WI38 (cell line): ENCODE data around the gene SFI1.
"Not testable (repeated sequence)": the region's sequence is repeated elsewhere in the genome, so short reads cannot be mapped to it uniquely, and the experiment has no call there.

Experiments
- H3K4me3 ChIP-seq: 2 replicates; pipeline ENCODE4 v1.5.1; 2011; ENCODE audit warnings: low read depth, mild to moderate bottlenecking, control low read depth, low read length
- TF ChIP-seq, protein P1 (sequence below): IDR thresholded peaks from 2 replicates; pipeline ENCODE4 v1.5.1; 2012; ENCODE audit warnings: low read depth, mild to moderate bottlenecking, control low read depth, low read length

Gene SFI1

DNA sequence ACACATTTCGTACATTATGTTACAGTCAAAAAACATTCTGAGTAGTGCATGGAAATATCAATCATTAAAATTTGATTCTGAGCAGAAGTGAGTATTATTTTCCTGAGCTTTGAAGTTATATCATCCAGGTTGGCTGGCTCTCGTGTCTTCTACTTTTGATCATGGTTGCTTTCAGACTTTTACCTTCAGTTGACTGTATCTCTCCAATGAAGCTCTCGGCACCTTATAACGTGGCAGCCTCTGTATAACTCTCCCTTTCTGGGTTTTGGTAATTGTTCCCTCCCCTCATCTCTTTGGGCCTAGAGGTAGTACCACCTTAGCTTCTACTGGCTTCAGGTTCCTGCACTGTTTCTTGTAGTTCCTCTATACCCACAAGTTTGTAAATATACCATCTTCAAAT, 12.2 kb downstream of the SFI1 start:
- TF ChIP-seq, protein P1, sequence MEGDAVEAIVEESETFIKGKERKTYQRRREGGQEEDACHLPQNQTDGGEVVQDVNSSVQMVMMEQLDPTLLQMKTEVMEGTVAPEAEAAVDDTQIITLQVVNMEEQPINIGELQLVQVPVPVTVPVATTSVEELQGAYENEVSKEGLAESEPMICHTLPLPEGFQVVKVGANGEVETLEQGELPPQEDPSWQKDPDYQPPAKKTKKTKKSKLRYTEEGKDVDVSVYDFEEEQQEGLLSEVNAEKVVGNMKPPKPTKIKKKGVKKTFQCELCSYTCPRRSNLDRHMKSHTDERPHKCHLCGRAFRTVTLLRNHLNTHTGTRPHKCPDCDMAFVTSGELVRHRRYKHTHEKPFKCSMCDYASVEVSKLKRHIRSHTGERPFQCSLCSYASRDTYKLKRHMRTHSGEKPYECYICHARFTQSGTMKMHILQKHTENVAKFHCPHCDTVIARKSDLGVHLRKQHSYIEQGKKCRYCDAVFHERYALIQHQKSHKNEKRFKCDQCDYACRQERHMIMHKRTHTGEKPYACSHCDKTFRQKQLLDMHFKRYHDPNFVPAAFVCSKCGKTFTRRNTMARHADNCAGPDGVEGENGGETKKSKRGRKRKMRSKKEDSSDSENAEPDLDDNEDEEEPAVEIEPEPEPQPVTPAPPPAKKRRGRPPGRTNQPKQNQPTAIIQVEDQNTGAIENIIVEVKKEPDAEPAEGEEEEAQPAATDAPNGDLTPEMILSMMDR = no peak

DNA sequence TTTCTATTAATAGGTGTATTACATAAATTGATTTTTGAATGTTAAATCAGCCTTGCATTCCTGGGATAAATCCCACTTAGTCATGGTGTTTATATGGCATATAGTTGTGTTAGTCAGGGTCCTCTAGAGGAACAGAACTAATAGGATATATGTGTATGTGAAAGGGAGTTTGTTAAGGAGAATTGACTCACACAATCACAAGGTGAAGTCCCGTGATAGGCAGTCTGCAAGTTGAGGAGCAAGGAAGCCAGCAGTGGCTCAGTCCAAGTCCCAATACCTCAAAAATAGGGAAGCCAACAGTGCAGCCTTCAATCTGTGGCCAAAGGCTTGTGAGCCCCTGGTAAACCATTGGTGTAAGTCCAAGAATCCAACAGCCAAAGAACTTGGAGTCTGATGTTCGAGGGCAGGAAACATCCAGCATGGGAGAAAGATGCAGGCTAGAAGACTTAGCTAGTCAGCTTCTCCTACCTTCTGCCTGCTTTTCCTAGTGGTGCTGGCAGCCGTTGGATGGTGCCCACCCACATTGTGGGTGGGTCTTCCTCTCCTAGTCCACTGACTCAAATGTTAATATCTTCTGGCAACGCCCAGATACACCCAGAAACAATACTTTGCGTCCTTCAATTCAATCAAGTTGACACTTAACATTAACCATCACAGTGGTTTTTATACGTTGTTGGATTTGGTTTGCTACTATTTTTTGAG, 12.9 kb downstream of the SFI1 start:
- no peak overlapping the region for H3K4me3 ChIP-seq
- TF ChIP-seq, protein P1 = no peak

More for the DNA sequence above, 12.2 kb downstream of the SFI1 start:
- H3K4me3 ChIP-seq = no peak overlapping the region

DNA sequence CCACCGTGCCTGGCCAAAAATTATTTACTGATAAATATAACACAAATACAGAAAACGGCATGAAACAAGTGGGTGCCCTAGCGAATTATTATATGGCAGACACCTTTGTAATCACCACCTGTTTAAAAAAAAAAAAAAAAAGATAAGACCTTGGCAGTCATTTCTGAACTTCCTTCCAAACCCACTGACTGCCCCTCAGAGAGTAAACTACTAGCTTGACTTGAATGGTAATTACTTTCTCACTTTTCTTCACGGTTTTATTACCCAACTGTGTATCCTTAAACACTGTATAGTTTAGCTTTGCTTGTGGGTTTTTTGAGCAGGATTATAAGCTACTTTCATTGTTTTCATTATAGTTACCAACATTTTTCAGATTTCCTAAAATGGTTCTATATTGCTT, 23.7 kb downstream of the SFI1 start:
- no peak overlapping the region for H3K4me3 ChIP-seq
- TF ChIP-seq, protein P1 = no peak

- H3K4me3 ChIP-seq = not testable (repeated sequence)
These were observed 27.8 kb downstream of the SFI1 start for GRCh38 chr22:31524132-31524531.

GRCh38 chr22:31526270-31526669, 29.9 kb downstream of the SFI1 start:
- no peak overlapping the region for H3K4me3 ChIP-seq
- TF ChIP-seq, protein P1 = no peak

DNA sequence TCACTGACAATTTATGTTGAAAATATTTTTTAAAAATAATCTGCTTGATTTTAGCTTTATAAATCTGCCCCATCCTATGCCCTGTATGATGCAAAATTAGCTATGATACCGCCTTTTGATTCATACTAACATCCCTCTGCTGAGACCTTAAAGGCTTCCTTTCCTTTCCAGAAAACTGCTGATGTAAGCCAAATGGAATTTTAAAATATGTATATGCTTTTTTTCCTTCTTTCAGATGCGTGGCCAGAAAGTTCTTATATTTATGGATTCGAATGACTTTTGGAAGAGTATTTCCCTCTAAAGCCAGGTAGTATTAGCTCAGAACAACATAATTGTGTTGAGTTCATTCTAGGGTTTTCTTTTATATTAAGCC, 34.5 kb downstream of the SFI1 start:
- TF ChIP-seq, protein P1 = no peak
- H3K4me3 ChIP-seq = no peak overlapping the region

DNA sequence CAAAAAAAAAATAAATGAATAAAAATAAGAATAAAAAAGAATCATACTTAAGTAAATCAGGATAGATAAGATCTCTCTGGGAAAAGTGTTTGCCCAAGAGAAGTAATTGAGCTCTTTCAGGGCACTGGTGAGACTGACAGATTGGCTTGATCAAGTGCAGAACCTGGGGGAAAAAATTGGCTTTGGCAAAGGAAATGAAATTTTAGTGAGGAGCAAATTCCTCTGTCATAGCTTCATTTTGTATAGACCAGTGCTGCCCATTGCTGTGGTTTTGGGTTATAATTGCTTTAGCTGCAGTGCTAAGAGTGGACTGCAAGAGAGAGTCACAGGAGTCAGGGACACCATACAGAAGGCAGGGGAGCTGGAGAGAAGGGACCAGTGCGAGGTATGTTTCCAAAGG, 35.7 kb downstream of the SFI1 start:
- H3K4me3 ChIP-seq = no peak overlapping the region
- TF ChIP-seq, protein P1 = no peak

- TF ChIP-seq, protein P1 = no peak
These were observed 37.0 kb downstream of the SFI1 start for GRCh38 chr22:31533374-31533773.

More at GRCh38 chr22:31533374-31533773, 37.0 kb downstream of the SFI1 start:
- no peak overlapping the region for H3K4me3 ChIP-seq
